Stimulated activated CD8-positive, alpha-beta memory T cell treated with anti-CD3 and anti-CD28 coated beads, Interleukin-15, amount 100 ng/mL, for 24 hours (primary cell): ENCODE data around the gene UBE2E3.
"Not testable (repeated sequence)": the region's sequence is repeated elsewhere in the genome, so short reads cannot be mapped to it uniquely, and the experiment has no call there.

Source experiments
- DNase-seq: peaks from one replicate; pipeline ENCODE4 v3.0.0-alpha.2; 2020; ENCODE audit warnings: low read depth

UBE2E3 gene

GRCh38 chr2:181025004-181025403 is 44.6 kb downstream of the UBE2E3 start:
- no peak for DNase-seq

- DNase-seq: no peak
Measured at GRCh38 chr2:181036445-181036844, 56.0 kb downstream of the UBE2E3 start.

GRCh38 chr2:181036848-181037603 is 56.6 kb downstream of the UBE2E3 start:
- no peak for DNase-seq

- DNase-seq: no peak
Measured at GRCh38 chr2:181037922-181038321, 57.5 kb downstream of the UBE2E3 start.

GRCh38 chr2:181038796-181039195 is 58.4 kb downstream of the UBE2E3 start:
- no peak for DNase-seq

- not testable (repeated sequence) for DNase-seq
Measured at GRCh38 chr2:181040839-181041238, 60.4 kb downstream of the UBE2E3 start.

GRCh38 chr2:181041661-181042060 is 61.3 kb downstream of the UBE2E3 start:
- no peak for DNase-seq

- DNase-seq: no peak
Measured at GRCh38 chr2:181042706-181043105, 62.3 kb downstream of the UBE2E3 start.

- no peak for DNase-seq
Measured at GRCh38 chr2:181046833-181047232, 66.4 kb downstream of the UBE2E3 start.

- no peak for DNase-seq
Measured at GRCh38 chr2:181047829-181048228, 67.4 kb downstream of the UBE2E3 start.

- no peak for DNase-seq
Measured at GRCh38 chr2:181051861-181052522, 71.6 kb downstream of the UBE2E3 start.

GRCh38 chr2:181052523-181052891 is 72.1 kb downstream of the UBE2E3 start:
- no peak for DNase-seq

GRCh38 chr2:181054256-181054655 is 73.9 kb downstream of the UBE2E3 start:
- DNase-seq: no peak

- DNase-seq: no peak
Measured at GRCh38 chr2:181054843-181055242, 74.4 kb downstream of the UBE2E3 start.

- no peak for DNase-seq
Measured at GRCh38 chr2:181058378-181059269, 78.2 kb downstream of the UBE2E3 start.

GRCh38 chr2:181063696-181064095 is 83.3 kb downstream of the UBE2E3 start:
- no peak for DNase-seq

GRCh38 chr2:181065458-181065857 is 85.1 kb downstream of the UBE2E3 start:
- no peak for DNase-seq

GRCh38 chr2:181066333-181066732 is 85.9 kb downstream of the UBE2E3 start:
- DNase-seq: no peak

GRCh38 chr2:181070119-181070835 is 89.9 kb downstream of the UBE2E3 start:
- DNase-seq: no peak

- no peak for DNase-seq
Measured at GRCh38 chr2:181070836-181071200, 90.4 kb downstream of the UBE2E3 start.

- no peak for DNase-seq
Measured at GRCh38 chr2:181072486-181073235, 92.3 kb downstream of the UBE2E3 start.
